Fibroblast of skin of left biceps (primary cell): ENCODE data around the gene OR6Q1.

Source experiments
- DNase-seq, 2 experiments: peaks; one replicate each; pipeline ENCODE4 v3.0.0-alpha.2; 2013; ENCODE audit warnings: low read depth in 2 of 2

Gene OR6Q1

GRCh38 chr11:58058276-58059006, 27.7 kb downstream of the OR6Q1 start:
- no peak for DNase-seq

- DNase-seq: peak; percentile 51 to 56
Measured at GRCh38 chr11:58059007-58059350, 28.2 kb downstream of the OR6Q1 start.

- DNase-seq: no peak
Measured at GRCh38 chr11:58060535-58060934, 29.8 kb downstream of the OR6Q1 start.

GRCh38 chr11:58060939-58061672, 30.4 kb downstream of the OR6Q1 start:
- no peak for DNase-seq

GRCh38 chr11:58061813-58062212, 31.1 kb downstream of the OR6Q1 start:
- DNase-seq: peak; percentile 14 to 16

GRCh38 chr11:58067685-58068084, 36.9 kb downstream of the OR6Q1 start:
- DNase-seq: no peak

GRCh38 chr11:58068655-58069054, 37.9 kb downstream of the OR6Q1 start:
- no peak for DNase-seq

GRCh38 chr11:58070585-58070984, 39.8 kb downstream of the OR6Q1 start:
- no peak for DNase-seq

- DNase-seq: no peak
Measured at GRCh38 chr11:58075781-58076180, 45.0 kb downstream of the OR6Q1 start.
